GM18861 (cell line): ENCODE measurements around the gene FOXRED2.
"Not testable (repeated sequence)": the region's sequence is repeated elsewhere in the genome, so short reads cannot be mapped to it uniquely, and the experiment has no call there.

ENCODE experiments used
- ATAC-seq: cut with Tn5 transposase; IDR thresholded peaks from one replicate; pipeline ENCODE4 v1.9.1; 2021; ENCODE audit not compliant: unreplicated experiment

The FOXRED2 gene

GRCh38 chr22:36506637-36507517, at the start of gene FOXRED2:
Gene FOXRED2 (minus strand): TSS chr22:36507040. CDS start chr22:36506422, 618 bp downstream.
- ATAC-seq, result peak; percentile 77

- no peak for ATAC-seq
Observed at GRCh38 chr22:36554098-36554497, 47.3 kb upstream of the FOXRED2 start.

GRCh38 chr22:36552289-36552688, 45.4 kb upstream of the FOXRED2 start:
- no peak for ATAC-seq

- ATAC-seq, result no peak
Observed at GRCh38 chr22:36550701-36551495, 44.1 kb upstream of the FOXRED2 start.

GRCh38 chr22:36549033-36549432, 42.2 kb upstream of the FOXRED2 start:
- no peak for ATAC-seq

GRCh38 chr22:36548606-36549005, 41.8 kb upstream of the FOXRED2 start:
- ATAC-seq, result no peak

GRCh38 chr22:36546932-36547331, 40.1 kb upstream of the FOXRED2 start:
- no peak for ATAC-seq

- no peak for ATAC-seq
Observed at GRCh38 chr22:36546092-36546804, 39.4 kb upstream of the FOXRED2 start.

GRCh38 chr22:36544107-36544620, 37.3 kb upstream of the FOXRED2 start:
- no peak for ATAC-seq

GRCh38 chr22:36541831-36542411, 35.1 kb upstream of the FOXRED2 start:
- no peak for ATAC-seq

GRCh38 chr22:36540867-36541642, 34.2 kb upstream of the FOXRED2 start:
- no peak for ATAC-seq

- no peak for ATAC-seq
Observed at GRCh38 chr22:36538529-36538928, 31.7 kb upstream of the FOXRED2 start.

GRCh38 chr22:36536717-36537116, 29.9 kb upstream of the FOXRED2 start:
- no peak for ATAC-seq

GRCh38 chr22:36533320-36533719, 26.5 kb upstream of the FOXRED2 start:
- ATAC-seq, result not testable (repeated sequence)

- no peak for ATAC-seq
Observed at GRCh38 chr22:36532466-36532865, 25.6 kb upstream of the FOXRED2 start.

- ATAC-seq, result peak; percentile 89
Observed at GRCh38 chr22:36528795-36529751, 22.2 kb upstream of the FOXRED2 start, which contains the start of gene EIF3D. Gene EIF3D (minus strand): TSS chr22:36529166. CDS start chr22:36526121, 3,045 bp downstream.

GRCh38 chr22:36528341-36528740, 21.5 kb upstream of the FOXRED2 start:
- ATAC-seq, result no peak

GRCh38 chr22:36522662-36523061, 15.8 kb upstream of the FOXRED2 start:
- no peak for ATAC-seq

- no peak for ATAC-seq
Observed at GRCh38 chr22:36520423-36520822, 13.6 kb upstream of the FOXRED2 start.
